ENCODE results near the gene TBX20. TPM values are rescaled to one million over a fixed set of nuclear protein-coding genes. Genes with fewer than 3 reads are reported as not detected.

TBX20 gene
- total RNA-seq, 1 donor from 2014 or later, result not detected

GRCh38 chr7:35280902-35281301 lies 27.0 kb upstream of the TBX20 start:
- Histone ChIP-seq H3K27ac (no peak overlapping the region), H3K4me1 (no peaks in the 10 kb centered on the region), H3K4me3 (no peak overlapping the region), H3K9me3 (no peaks in the 10 kb centered on the region), H3K36me3 (no peaks in the 10 kb centered on the region), H3K27me3 (peaks cover 8% of the 10 kb centered on the region)
- DNase-seq (no peak), ATAC-seq (no peak)
- no peak for TF ChIP-seq CTCF (IDR thresholded peaks at IDR 0.05)
- intact Hi-C loops (cut with DNase I), result no loop called here

GRCh38 chr7:35277359-35277758 lies 23.5 kb upstream of the TBX20 start:
- ATAC-seq, result no peak
- Histone ChIP-seq H3K4me1 (no peaks in the 10 kb centered on the region), H3K27ac (no peak overlapping the region), H3K27me3 (peaks cover 8% of the 10 kb centered on the region), H3K36me3 (no peaks in the 10 kb centered on the region), H3K9me3 (no peaks in the 10 kb centered on the region), H3K4me3 (no peak overlapping the region)
- TF ChIP-seq CTCF (IDR thresholded peaks at IDR 0.05), result no peak
- intact Hi-C loops (cut with DNase I), result no loop called here
- no peak for DNase-seq

- intact Hi-C loops (cut with DNase I), result no loop called here
- TF ChIP-seq CTCF (IDR thresholded peaks at IDR 0.05), result no peak
- no peak overlapping the region for H3K27ac ChIP-seq
- H3K36me3 ChIP-seq, result no peaks in the 10 kb centered on the region
- H3K4me3 ChIP-seq, result no peak overlapping the region
- no peaks in the 10 kb centered on the region for H3K4me1 ChIP-seq
- no peaks in the 10 kb centered on the region for H3K9me3 ChIP-seq
- no peaks in the 10 kb centered on the region for H3K27me3 ChIP-seq
- DNase-seq (no peak), ATAC-seq (no peak)
These were observed 18.3 kb upstream of the TBX20 start for GRCh38 chr7:35272246-35272645.

- ATAC-seq, result no peak
These were observed 15.1 kb upstream of the TBX20 start for GRCh38 chr7:35268953-35269352.

GRCh38 chr7:35267411-35267810 lies 13.5 kb upstream of the TBX20 start:
- Histone ChIP-seq H3K4me1 (no peaks in the 10 kb centered on the region), H3K9me3 (no peaks in the 10 kb centered on the region), H3K36me3 (no peaks in the 10 kb centered on the region), H3K27ac (no peak overlapping the region), H3K27me3 (peaks cover 22% of the 10 kb centered on the region), H3K4me3 (no peak overlapping the region)
- intact Hi-C loops (cut with DNase I), result no loop called here
- DNase-seq (no peak), ATAC-seq (no peak)
- TF ChIP-seq CTCF (IDR thresholded peaks at IDR 0.05), result no peak

More at GRCh38 chr7:35268953-35269352, 15.1 kb upstream of the TBX20 start:
- intact Hi-C loops (cut with DNase I), result no loop called here
- DNase-seq, result no peak
- Histone ChIP-seq H3K36me3 (no peaks in the 10 kb centered on the region), H3K27me3 (peaks cover 7% of the 10 kb centered on the region), H3K9me3 (no peaks in the 10 kb centered on the region), H3K27ac (no peak overlapping the region), H3K4me1 (no peaks in the 10 kb centered on the region), H3K4me3 (no peak overlapping the region)
- no peak for TF ChIP-seq CTCF (IDR thresholded peaks at IDR 0.05)

GRCh38 chr7:35263396-35263795 lies 9.5 kb upstream of the TBX20 start:
- Histone ChIP-seq H3K27me3 (peaks cover 62% of the 10 kb centered on the region), H3K36me3 (no peaks in the 10 kb centered on the region), H3K27ac (no peak overlapping the region), H3K4me3 (no peak overlapping the region), H3K4me1 (no peaks in the 10 kb centered on the region), H3K9me3 (no peaks in the 10 kb centered on the region)
- no peak for TF ChIP-seq CTCF (IDR thresholded peaks at IDR 0.05)
- DNase-seq, result no peak
- intact Hi-C loops (cut with DNase I), result no loop called here
- no peak for ATAC-seq

All from upper lobe of right lung (tissue), 1 donor.